Measurements from ENCODE around the gene IGFBP6.
A peak's percentile ranks its signal among the peaks of the same experiment; 100 is the strongest.

The IGFBP6 gene

DNA sequence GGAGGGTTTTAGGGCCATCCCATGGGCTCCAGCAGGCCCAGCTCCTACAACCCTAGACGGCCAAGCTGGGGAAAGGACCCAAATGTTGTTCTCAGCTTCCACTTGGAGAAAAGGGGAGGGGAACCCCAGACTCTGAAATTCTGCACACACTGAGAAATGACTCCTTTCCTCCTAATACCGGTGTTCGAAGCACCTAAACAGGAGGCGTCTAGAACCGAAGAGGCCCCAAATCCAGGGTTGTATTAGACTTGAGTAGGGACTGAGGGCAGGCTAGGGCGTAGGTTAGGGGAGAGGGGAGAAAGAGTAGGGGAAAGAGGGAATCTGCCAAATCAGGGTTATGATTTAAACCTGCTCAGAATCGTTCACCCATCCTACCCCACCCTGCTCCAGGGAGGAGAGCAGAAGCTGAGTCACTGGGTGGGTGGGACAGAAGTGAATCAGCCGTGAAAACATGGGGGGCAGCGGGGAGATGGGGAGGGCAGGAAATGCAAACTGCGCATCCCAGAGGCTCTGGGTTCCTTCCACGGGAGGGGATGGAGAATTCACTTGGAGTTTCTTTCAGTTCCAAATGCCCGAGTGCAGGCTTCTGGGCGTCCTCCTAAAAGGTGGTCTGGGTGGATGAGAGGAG is 1.0 kb downstream of the IGFBP6 start:
- DNase-seq (ENCODE audit: low read depth): no peak
- no peak overlapping the region for H3K4me3 ChIP-seq (ENCODE audit: low read depth, low read length)
- TF ChIP-seq, protein P1, sequence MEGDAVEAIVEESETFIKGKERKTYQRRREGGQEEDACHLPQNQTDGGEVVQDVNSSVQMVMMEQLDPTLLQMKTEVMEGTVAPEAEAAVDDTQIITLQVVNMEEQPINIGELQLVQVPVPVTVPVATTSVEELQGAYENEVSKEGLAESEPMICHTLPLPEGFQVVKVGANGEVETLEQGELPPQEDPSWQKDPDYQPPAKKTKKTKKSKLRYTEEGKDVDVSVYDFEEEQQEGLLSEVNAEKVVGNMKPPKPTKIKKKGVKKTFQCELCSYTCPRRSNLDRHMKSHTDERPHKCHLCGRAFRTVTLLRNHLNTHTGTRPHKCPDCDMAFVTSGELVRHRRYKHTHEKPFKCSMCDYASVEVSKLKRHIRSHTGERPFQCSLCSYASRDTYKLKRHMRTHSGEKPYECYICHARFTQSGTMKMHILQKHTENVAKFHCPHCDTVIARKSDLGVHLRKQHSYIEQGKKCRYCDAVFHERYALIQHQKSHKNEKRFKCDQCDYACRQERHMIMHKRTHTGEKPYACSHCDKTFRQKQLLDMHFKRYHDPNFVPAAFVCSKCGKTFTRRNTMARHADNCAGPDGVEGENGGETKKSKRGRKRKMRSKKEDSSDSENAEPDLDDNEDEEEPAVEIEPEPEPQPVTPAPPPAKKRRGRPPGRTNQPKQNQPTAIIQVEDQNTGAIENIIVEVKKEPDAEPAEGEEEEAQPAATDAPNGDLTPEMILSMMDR (IDR thresholded peaks at IDR 0.05; ENCODE audit: control insufficient read depth, extremely low read depth, insufficient read depth): no peak

DNA sequence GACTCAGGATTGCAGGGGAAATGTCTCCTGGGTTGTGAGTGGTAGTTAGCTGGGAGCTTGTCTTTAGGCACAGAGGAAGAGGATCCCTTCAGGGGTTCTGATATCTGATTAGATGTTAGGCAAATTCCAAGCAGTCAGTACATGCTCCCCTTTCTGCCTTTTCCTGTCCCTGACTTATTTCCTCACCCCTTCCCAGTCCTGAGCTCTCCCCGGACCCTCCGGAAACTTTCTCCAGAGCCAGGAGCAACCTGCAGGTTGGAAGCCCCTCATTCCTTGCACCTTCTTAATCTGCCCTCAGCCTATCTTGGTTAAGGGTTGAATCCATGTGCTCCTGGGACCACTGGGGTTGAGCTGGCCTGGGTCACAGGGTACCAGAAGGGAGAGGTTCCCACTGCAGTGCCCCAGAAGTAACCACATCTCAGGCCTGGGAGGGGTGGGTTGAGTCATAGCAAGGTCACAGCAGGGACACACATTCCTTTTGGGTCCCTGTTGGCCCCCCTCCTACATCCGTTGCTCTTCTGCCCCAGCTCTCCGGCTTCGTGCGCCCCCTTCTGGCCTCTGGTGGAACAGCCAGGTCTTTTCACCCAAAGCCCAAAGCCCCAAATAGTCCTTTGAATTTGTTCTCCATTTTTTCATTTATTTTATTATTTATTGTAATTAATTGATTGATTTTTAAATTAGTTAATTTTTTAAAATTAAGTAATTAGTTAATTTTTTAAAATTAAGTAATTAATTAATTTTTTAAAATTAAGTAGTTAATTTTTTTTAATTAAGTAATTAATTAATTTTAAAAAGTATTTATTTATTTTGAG is 1.8 kb downstream of the IGFBP6 start:
- TF ChIP-seq, protein P1 (IDR thresholded peaks at IDR 0.05; ENCODE audit: control insufficient read depth, extremely low read depth, insufficient read depth): peak; percentile 82
- peak; percentile 10 for DNase-seq (ENCODE audit: low read depth)
- H3K4me3 ChIP-seq (ENCODE audit: low read depth, low read length): no peak overlapping the region

DNA sequence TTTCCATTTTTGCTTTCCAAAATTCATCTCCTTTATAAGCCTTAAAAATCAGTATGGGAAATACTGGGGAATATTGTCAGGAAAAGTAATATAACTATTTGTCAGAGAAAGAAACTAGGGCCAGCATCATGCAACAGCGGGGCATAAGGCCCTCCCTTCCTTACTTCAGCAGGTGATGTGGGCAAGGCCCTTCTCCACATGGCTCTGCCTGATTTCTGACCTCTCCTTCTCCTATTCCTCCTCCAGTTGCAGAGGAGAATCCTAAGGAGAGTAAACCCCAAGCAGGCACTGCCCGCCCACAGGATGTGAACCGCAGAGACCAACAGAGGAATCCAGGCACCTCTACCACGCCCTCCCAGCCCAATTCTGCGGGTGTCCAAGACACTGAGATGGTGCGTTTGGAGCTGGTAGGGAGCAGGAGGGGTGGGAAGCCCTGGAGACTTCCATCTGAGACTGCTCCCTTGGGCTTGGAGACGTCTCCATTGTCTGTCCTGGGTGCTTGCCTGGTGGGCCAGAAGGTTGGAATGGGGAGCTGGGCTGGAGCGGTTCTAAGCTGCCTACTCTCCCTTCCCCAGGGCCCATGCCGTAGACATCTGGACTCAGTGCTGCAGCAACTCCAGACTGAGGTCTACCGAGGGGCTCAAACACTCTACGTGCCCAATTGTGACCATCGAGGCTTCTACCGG is 3.1 kb downstream of the IGFBP6 start:
- no peak overlapping the region for H3K4me3 ChIP-seq (ENCODE audit: low read depth, low read length)
- TF ChIP-seq, protein P1 (IDR thresholded peaks at IDR 0.05; ENCODE audit: control insufficient read depth, extremely low read depth, insufficient read depth): no peak
- no peak for DNase-seq (ENCODE audit: low read depth)

DNA sequence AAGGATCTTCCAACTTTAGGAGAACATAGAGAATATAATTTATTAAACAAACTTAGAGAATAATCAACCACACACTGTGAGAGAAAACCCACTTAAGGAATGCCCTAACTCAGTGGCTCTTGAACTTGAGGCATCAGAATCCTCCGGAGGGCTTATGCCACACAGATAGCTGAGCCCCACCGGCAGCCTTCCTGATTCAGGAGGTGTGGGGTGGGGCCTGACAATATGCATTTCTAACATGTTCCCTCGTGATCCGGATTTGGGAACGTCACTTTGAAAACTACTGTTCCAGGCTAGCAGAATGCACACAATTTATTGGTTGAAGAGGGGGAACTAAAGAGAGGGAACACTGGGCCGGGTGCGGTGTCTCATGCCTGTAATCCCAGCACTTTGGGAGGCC is 3.8 kb downstream of the IGFBP6 start:
- no peak overlapping the region for H3K4me3 ChIP-seq (ENCODE audit: low read depth, low read length)
- TF ChIP-seq, protein P1 (IDR thresholded peaks at IDR 0.05; ENCODE audit: control insufficient read depth, extremely low read depth, insufficient read depth): no peak
- DNase-seq (ENCODE audit: low read depth): no peak

DNA sequence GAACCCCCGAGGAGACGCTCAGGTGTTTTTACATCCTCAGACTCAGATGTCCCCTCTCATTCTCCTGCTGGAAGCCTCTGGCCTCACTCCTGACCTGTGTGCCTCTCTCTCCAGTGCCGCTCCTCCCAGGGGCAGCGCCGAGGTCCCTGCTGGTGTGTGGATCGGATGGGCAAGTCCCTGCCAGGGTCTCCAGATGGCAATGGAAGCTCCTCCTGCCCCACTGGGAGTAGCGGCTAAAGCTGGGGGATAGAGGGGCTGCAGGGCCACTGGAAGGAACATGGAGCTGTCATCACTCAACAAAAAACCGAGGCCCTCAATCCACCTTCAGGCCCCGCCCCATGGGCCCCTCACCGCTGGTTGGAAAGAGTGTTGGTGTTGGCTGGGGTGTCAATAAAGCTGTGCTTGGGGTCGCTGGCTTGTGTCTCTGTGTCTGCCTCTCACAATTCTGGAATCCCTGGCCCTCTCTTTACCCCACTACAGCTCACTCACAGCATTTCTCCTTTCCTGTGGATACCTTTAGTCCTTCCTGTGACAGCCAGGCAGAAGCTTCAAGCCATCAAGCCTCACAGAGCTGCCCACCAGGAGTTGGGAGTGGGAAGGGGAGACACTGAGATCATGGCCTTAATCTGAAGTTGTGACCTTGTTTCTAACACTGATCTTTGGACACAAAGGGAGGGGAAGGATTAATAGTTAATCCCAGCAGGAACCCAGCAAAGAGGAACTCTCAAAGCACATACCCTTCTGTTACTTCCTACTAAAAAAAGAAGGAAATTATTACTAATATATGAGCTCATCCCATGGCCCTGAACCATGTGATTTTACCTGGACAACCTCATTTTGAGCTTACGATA is 4.7 kb downstream of the IGFBP6 start:
- TF ChIP-seq, protein P1 (IDR thresholded peaks at IDR 0.05; ENCODE audit: control insufficient read depth, extremely low read depth, insufficient read depth): no peak
- no peak overlapping the region for H3K4me3 ChIP-seq (ENCODE audit: low read depth, low read length)
- DNase-seq (ENCODE audit: low read depth): no peak
